A172 (cell line): ENCODE measurements around the gene COX6A1. TPM values are rescaled to one million over a fixed set of nuclear protein-coding genes. Genes with fewer than 3 reads are reported as not detected.
"Not testable (repeated sequence)": the region's sequence is repeated elsewhere in the genome, so short reads cannot be mapped to it uniquely, and the experiment has no call there.

ENCODE experiments used
- DNase-seq: peaks from one replicate; pipeline ENCODE4 v3.0.0-alpha.2; 2015; ENCODE audit warnings: low spot score
- total RNA-seq: library from RNA; depleted of rRNA; stranded (reverse); fragments of >200 nt; shearing (Covaris generic); gene quantifications from 2 replicates; pipeline ENCODE4 v1.2.3, GENCODE V29; 2014

Gene COX6A1
- total RNA-seq, 1 experiment from 2014 or later: 726 TPM

DNA sequence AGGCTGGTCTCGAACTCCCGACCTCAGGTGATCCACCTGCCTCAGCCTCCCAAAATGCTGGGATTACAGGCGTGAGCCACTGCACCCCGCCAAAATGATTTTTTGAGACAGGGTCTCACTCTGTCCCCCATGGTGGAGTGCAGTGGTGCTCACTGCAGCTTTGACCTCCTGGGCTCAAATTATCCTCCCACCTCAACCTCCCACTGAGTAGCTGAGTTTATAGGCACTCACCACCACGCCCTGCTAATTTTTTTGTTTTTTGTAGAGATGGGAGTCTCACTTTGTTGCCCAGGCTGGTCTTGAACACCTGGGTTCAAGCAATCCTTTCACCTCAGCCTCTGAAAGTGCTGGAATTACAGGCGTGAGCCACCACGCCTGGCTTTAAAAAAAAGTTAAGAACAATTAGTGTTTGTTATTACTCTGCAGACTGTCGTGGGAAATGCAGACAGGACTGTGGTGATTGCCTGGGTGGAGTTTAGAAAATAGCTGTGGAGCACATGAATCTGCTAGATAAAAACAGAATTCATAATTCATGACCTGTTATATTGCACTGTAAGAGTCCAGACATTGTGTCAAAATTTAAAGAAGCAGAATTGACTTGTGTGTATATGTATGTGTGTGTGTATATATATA is 9.2 kb upstream of the COX6A1 start:
- DNase-seq: no peak

- DNase-seq: no peak
Measured at GRCh38 chr12:120429368-120429767, 8.5 kb upstream of the COX6A1 start.

GRCh38 chr12:120432772-120433525 is 5.0 kb upstream of the COX6A1 start:
- no peak for DNase-seq

DNA sequence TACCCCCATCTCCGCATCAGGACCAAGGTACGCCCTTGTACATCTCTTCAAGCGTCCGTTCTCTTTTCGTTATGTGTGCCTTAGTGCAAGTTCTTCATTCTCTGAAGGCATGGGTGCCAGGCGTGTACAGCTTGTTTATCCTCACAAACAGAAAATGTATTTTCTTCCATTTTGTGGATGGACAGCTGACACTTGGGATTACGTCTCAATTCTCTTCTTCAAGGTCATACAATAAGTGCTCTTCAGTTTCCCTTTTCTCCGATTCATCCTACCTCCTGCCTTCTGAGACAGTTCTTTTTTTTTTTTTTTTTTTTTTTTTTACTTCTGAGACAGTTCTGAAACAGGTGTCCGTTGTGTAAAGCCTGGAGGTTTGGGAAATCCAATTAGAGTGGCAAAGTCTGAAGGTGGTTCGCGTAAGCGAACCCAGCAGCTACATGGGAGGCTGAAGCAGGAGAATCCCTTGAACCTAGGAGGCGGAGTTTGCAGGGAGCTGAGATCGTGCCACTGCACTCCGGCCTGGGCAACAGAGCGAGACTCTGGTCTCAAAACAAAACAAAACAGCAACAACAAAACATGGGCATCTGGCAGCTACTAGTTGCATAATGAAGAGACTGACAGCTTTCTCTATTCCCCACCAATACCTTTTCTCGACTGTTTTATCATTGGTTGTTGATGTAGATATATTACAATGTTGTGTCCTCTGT is 734 bp downstream of the COX6A1 start:
- no peak for DNase-seq

DNA sequence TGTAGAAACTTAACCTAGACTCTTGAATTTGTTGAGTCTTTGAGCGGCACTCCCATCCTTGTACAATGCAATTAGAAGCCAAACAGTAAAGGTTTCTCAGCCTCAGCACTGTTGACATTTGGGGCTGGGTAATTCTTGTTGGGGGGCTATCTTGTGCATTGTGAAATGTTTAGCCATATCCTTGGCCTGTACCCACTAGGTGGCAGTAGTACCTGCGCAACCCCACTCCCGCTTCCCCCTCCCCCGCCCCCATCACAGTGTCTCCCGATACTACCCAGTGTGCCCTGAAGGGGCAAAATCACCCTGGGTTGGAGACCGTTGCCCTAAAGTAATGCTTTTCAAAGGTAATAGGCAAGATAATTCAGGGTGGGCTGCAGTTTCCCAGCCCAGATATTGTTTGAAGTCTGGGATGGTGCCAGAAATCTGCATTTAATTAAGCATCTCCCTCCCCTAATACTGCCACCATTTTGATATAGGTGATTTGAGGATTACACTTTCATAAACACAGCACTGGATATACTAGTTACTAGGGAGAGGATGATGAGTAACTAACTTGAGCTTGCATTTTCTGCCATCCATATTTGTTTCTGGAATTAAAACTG is 1.8 kb downstream of the COX6A1 start:
- peak; percentile 54 for DNase-seq

DNA sequence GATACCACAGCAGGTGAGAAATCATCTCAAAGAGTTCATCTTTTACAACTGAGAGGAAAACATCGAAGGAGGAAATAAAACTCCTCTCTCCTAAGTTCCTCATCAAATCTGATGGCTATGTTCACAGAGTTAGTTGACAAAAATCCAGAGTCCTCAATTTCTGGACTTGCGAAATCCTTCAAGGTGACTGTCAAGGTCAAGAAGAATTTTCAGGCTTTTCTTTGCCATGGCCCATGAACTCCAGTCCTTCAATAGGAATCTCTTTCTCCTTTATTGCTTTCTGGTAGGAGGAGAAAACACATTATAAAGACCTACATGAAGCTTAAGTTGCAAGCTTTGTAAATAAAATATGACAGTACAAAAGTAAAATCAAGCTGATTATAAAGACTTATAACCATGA is 6.8 kb downstream of the COX6A1 start:
- no peak for DNase-seq

GRCh38 chr12:120445911-120446843 is 8.3 kb downstream of the COX6A1 start, which contains the start of the genes GATC and TRIAP1:
Gene GATC, plus strand, starts transcription at chr12:120446444. Its CDS starts 37 bp downstream, at chr12:120446481.
Gene TRIAP1, minus strand, starts transcription at chr12:120446384. Its CDS starts 12 bp downstream, at chr12:120446372.
- peak; percentile 64 for DNase-seq

- DNase-seq: not testable (repeated sequence)
Measured at GRCh38 chr12:120446844-120447178, 8.9 kb downstream of the COX6A1 start.

- DNase-seq: no peak
Measured at GRCh38 chr12:120447992-120448391, 10.1 kb downstream of the COX6A1 start.

GRCh38 chr12:120452524-120452923 is 14.6 kb downstream of the COX6A1 start:
- DNase-seq: not testable (repeated sequence)

GRCh38 chr12:120453060-120453750 is 15.3 kb downstream of the COX6A1 start:
- no peak for DNase-seq

DNA sequence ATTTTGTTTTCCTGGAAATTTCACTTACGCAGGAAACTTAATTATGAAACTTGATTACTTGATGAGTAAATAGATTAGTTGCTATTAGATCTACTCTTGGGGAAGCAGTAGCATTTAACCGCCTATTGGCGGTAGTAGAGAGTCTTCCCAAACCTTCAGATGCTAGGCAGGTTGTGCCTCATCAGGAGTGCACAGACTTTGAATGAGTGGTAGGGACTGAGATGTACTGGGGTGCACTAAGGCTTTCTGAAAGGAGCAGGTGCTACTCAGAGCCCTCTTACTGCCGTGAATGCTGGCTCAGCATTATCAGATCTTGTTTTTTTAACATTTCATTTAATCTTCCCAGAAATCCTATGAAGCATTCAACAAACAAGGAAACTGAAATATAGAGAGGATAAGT is 16.1 kb downstream of the COX6A1 start:
- DNase-seq: no peak

GRCh38 chr12:120455302-120455701 is 17.4 kb downstream of the COX6A1 start:
- DNase-seq: no peak

DNA sequence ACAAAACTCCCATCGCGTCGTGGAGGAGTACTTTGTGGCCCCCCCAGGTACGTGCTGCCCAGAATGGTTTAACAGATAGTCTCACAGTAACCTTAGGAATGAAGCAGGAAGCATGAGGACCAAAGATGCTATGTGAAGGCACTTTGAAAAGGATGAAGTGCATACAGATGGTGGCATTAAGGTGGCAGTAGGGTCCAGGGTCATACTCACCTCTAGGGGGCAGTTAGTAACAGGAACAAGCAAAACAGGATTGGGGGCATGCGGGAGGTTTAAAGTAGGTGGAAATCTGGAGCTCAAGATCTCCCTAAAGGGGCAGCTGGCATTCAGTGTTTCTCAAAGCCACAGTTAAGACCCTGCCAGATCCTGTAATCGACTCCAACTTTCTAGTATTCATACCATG is 19.2 kb downstream of the COX6A1 start:
- DNase-seq: no peak

- no peak for DNase-seq
Measured at GRCh38 chr12:120460157-120460556, 22.2 kb downstream of the COX6A1 start.

DNA sequence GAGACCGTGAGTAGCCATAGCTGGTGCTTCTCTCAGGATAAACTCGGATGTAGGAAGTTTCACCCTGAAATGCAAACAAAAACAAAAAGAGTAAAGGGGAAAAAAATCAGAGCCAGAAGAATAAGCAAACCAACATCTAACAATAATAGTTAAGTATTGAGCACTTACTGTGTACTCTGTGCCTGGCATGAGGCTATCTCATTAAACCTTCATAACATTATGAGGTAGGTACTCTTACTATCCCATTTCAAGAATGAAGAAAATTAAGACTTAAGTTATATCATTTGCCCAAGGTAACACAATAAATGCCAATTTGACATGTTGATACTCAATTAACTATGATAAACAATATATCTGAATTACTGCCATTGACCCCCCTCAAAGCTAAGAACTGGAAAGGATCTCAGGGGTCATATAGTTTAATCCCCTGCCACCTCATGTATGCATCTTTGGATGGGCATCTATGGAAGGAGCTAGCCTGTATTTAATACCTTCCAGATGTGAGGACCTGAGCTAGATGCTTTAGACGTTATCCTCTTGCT is 24.3 kb downstream of the COX6A1 start:
- no peak for DNase-seq

- no peak for DNase-seq
Measured at GRCh38 chr12:120463712-120464111, 25.8 kb downstream of the COX6A1 start.

GRCh38 chr12:120465756-120466155 is 27.8 kb downstream of the COX6A1 start:
- no peak for DNase-seq

DNA sequence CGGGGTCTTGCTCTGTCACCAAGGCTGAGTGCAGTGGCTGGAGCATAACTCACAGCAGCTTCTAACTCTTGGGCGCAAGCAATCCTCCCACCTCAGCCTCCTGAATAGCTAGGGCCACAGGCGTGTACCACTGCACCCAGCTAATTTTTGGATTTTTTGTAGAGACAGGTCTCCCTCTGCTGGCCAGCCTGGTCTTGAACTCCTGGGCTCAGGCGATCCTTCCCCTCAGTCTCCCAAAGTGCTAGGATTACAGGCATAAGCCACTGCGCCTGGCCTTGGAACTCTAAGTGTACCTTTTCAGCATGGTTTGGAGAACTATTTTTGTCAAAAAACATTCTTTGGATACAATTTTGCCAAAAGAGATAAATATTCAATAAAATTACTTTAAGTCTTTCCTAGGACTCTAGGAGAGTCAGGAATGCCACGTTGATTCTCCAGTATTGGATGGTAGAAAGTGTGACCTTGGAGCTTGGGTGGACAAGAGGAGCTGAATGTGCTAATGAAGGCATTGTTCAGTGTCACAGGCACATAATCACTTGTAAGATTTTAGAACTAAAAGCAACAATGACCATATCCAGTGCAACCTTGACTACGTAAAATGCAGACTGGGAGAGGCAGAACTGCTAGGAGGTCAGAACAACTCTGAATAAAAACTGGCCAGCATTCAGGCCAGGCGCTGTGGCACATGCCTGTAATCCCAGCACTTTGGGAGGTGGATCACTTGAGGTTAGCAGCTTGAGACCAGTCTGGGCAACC is 28.8 kb downstream of the COX6A1 start:
- no peak for DNase-seq

DNA sequence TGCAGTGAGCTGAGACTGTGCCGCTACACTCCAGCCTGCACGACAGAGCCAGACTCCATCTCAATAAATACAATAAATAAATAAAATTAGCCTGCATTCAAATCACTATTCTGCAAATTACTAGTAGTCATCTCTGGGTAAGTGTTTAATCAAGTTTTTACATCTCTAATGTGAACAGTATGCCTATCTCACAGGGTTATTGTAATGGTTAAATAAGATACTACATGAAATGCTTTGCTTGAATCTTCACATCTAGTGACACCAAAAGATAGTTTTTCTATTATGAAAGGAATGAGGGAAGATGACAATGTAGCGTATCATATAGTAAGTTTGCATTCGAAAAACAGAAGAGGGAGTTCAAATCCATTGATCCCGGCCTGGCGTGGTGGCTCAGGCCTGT is 29.5 kb downstream of the COX6A1 start:
- DNase-seq: no peak
